Right cardiac atrium (tissue), 5 donors: ENCODE measurements around the gene JAML. TPM values are rescaled to one million over a fixed set of nuclear protein-coding genes. Genes with fewer than 3 reads are reported as not detected.

Source experiments
- polyA plus RNA-seq: library from polyadenylated mRNA; stranded (reverse); fragments of 200-250 nt; gene quantifications from one replicate; pipeline ENCODE4 v1.2.3, GENCODE V29; 2013
- total RNA-seq, 4 donors: library from RNA; stranded (reverse); fragmentation: NEBNext Ultra II Directional; extraction: Animal tissue kit (Norgen Biotek cat#: 25700); gene quantifications; one replicate each; pipeline ENCODE4 v1.2.1, GENCODE V29; 2021
- donor health status: healthy with polysubstance abuse.
- donor health status: DM: no; HTN: yes; CAD: no.
- donor health status: DM: no; HTN: no; CAD: no.
- donor health status: DM: no; HTN: yes; CAD: no; lungs with severe emphysema.
- donor health status: DM: yes; HTN: yes; CAD: no.

The JAML gene
- total and polyA plus RNA-seq, 5 donors, result 2.0 to 8.0 (median 2.6) TPM

Other genes starting within 250 kb of the JAML start
- 10 to 100 TPM in 3 of 4 donors, 1 to 10 TPM in 1; 8.3 to 18.5 (median 11.6) TPM for gene IL10RA, start 238.6 kb downstream of the JAML start, total RNA-seq
- gene IL10RA, start 238.6 kb downstream of the JAML start, polyA plus RNA-seq, result 3.1 TPM
- gene TMPRSS4, start 147.9 kb downstream of the JAML start, total RNA-seq, result not detected
- gene TMPRSS4, start 147.9 kb downstream of the JAML start, polyA plus RNA-seq, result not detected
- not detected for gene SMIM35, start 138.0 kb downstream of the JAML start, total RNA-seq
- gene SMIM35, start 138.0 kb downstream of the JAML start, polyA plus RNA-seq, result not detected
- gene SCN4B, start 72.2 kb downstream of the JAML start, total RNA-seq, result 1 to 10 TPM; 2.6 to 7.3 (median 6.0) TPM
- 9.0 TPM for gene SCN4B, start 72.2 kb downstream of the JAML start, polyA plus RNA-seq
- 10 to 100 TPM in 1 of 4 donors, 1 to 10 TPM in 3; 2.1 to 11.7 (median 5.5) TPM for gene SCN2B, start 48.4 kb downstream of the JAML start, total RNA-seq
- 4.1 TPM for gene SCN2B, start 48.4 kb downstream of the JAML start, polyA plus RNA-seq
- 1 to 10 TPM; 1.3 to 1.7 (median 1.5) TPM for gene MPZL3, start 27.4 kb upstream of the JAML start, total RNA-seq
- gene MPZL3, start 27.4 kb upstream of the JAML start, polyA plus RNA-seq, result 0.77 TPM
- 10 to 100 TPM in 1 of 4 donors, 1 to 10 TPM in 3; 8.1 to 18.7 (median 9.0) TPM for gene MPZL2, start 39.3 kb upstream of the JAML start, total RNA-seq
- 6.4 TPM for gene MPZL2, start 39.3 kb upstream of the JAML start, polyA plus RNA-seq
- 1 to 10 TPM in 2 of 4 donors, under 1 TPM in 2; 0.59 to 2.2 (median 1.0) TPM for gene CD3E, start 79.7 kb upstream of the JAML start, total RNA-seq
- gene CD3E, start 79.7 kb upstream of the JAML start, polyA plus RNA-seq, result 0.50 TPM
- gene CD3D, start 117.7 kb upstream of the JAML start, total RNA-seq, result 1 to 10 TPM in 2 of 4 donors, under 1 TPM in 2; 0.29 to 1.9 (median 0.86) TPM
- 0.27 TPM for gene CD3D, start 117.7 kb upstream of the JAML start, polyA plus RNA-seq
- 1 to 10 TPM in 1 of 4 donors, under 1 TPM in 3; 0.17 to 1.2 (median 0.49) TPM for gene CD3G, start 119.3 kb upstream of the JAML start, total RNA-seq
- gene CD3G, start 119.3 kb upstream of the JAML start, polyA plus RNA-seq, result 0.02 TPM
- gene UBE4A, start 134.6 kb upstream of the JAML start, total RNA-seq, result 10 to 100 TPM; 40.7 to 45.8 (median 43.6) TPM
- gene UBE4A, start 134.6 kb upstream of the JAML start, polyA plus RNA-seq, result 15.9 TPM
- gene ATP5MG, start 176.6 kb upstream of the JAML start, total RNA-seq, result 100 to 1,000 TPM; 500 to 709 (median 601) TPM
- 666 TPM for gene ATP5MG, start 176.6 kb upstream of the JAML start, polyA plus RNA-seq
- 10 to 100 TPM; 26.9 to 32.7 (median 27.7) TPM for gene KMT2A, start 211.5 kb upstream of the JAML start, total RNA-seq
- gene KMT2A, start 211.5 kb upstream of the JAML start, polyA plus RNA-seq, result 9.1 TPM